HepG2 (cell line): ENCODE measurements around the gene CACNA1C.

ENCODE experiments used
- ATAD3A ChIP-seq: sonication (generic); formaldehyde crosslinking; IDR thresholded peaks from 2 replicates; pipeline ENCODE4 v1.4.0; 2020; ENCODE audit warnings: missing genetic modification reagents
- CBX2 ChIP-seq, 2 experiments: fragments of 200-600 bp in 1 of 2; sonication (generic); formaldehyde crosslinking in 1 of 2; IDR thresholded peaks; 2 replicates each; pipeline versions ENCODE4 v1.7.0 to v1.8.1; 2018 to 2022; ENCODE audit warnings: low read depth in 2 of 2, low read length in 1 of 2, mild to moderate bottlenecking in 1 of 2, missing genetic modification reagents in 1 of 2
- MTF1 ChIP-seq: sonication (generic); formaldehyde crosslinking; IDR thresholded peaks from 2 replicates; pipeline ENCODE4 v1.5.0; 2020; ENCODE audit warnings: missing genetic modification reagents
- PRDM15 ChIP-seq: sonication (generic); formaldehyde crosslinking; IDR thresholded peaks from 2 replicates; pipeline ENCODE4 v1.4.0; 2020; ENCODE audit warnings: missing genetic modification reagents
- SETDB1 ChIP-seq: sonication (generic); formaldehyde crosslinking; IDR thresholded peaks from 2 replicates; pipeline ENCODE4 v1.5.1; 2020; ENCODE audit warnings: missing genetic modification reagents, mild to moderate bottlenecking, borderline replicate concordance

GRCh38 chr12:2411011-2411410, 358.2 kb downstream of the CACNA1C start:
- TF ChIP-seq CBX2 (IDR thresholded peaks at IDR 0.05; ENCODE audit: low read depth, low read length) (no peak), CBX2 (CRISPR knock-in tag; IDR thresholded peaks at IDR 0.05; ENCODE audit: low read depth) (no peak), SETDB1 (CRISPR knock-in tag) (no peak), PRDM15 (CRISPR knock-in tag) (no peak), ATAD3A (CRISPR knock-in tag) (no peak), MTF1 (no peak)
